IPS DF 4.7 (cell line): ENCODE results near the gene ADAM15.

Source experiments
- DNase-seq: peaks from one replicate; pipeline ENCODE4 v3.0.0-alpha.2; 2013; ENCODE audit warnings: low spot score; ENCODE audit errors: extremely low read depth

ADAM15 gene

DNA sequence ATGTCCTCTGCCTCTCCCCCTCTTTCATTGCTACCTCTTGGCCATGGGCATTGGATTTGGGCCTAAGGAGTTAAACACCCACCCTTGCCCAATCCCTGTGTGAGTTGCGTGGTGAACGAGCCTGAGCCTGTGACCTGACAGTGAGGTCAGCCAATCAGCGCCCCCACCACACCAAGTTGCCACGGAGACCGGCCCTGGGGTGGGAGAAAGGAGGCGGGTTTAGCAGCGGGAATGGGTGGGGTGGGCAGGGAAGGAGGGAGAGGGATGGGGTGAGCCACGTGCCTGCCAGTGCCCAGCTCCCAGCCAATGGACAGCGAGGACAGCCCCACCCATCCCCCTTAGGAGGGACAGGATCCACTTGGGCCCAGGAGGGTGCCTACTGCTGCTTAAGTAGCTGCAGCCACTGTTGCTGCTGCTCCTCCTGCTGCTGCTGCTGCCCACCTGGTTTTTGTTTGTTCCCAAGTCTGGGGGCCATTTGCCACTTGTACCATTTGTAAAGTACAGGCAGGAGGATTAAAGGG, 39.0 kb upstream of the ADAM15 start:
- no peak for DNase-seq

DNA sequence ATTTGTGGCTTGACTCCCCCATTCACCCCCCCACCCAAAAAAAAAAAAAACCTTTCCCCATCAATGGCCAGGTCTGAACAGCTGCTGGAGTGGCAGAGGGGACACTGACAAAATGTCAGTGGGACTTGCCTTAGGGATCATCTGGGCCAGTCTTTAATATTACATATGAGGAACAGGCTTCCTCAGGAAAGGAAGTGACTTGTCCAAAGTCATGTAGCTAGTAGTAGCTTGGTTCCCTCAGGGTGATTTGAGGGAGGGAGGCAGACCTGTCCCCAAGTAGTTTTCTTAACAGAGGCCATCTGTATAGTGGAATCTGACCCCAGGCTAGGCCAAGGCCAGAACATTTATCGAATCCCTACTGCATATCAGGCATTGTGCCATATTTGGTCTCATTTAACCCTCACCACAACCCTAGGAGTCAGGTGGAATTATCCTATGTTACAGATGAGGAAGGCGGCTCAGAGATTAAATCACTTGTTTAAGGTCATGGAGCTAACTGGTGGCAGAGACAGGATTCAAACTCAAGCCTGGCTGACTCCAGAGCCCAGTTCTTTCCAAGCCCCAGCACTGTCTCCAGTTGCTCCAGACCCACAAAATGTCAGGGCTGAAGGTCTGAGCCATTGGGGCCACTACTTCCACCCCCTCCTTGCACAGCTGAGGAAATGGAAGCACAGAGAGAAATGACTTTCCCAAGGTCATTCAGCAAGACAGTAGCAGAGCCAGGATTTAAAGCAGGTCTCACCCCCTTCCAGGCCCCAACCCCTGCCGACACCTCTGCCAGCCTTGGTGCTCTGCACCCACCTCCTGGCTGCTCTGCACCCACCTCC, 38.1 kb upstream of the ADAM15 start:
- DNase-seq: no peak

- DNase-seq: no peak
These were observed 37.5 kb upstream of the ADAM15 start for GRCh38 chr1:155013632-155014031.

- no peak for DNase-seq
These were observed 36.2 kb upstream of the ADAM15 start for GRCh38 chr1:155014709-155015508.

GRCh38 chr1:155015527-155016230, 35.4 kb upstream of the ADAM15 start:
- DNase-seq: no peak

GRCh38 chr1:155016231-155016831, 34.8 kb upstream of the ADAM15 start:
- DNase-seq: no peak

- DNase-seq: no peak
These were observed 33.8 kb upstream of the ADAM15 start for GRCh38 chr1:155017041-155017945.

DNA sequence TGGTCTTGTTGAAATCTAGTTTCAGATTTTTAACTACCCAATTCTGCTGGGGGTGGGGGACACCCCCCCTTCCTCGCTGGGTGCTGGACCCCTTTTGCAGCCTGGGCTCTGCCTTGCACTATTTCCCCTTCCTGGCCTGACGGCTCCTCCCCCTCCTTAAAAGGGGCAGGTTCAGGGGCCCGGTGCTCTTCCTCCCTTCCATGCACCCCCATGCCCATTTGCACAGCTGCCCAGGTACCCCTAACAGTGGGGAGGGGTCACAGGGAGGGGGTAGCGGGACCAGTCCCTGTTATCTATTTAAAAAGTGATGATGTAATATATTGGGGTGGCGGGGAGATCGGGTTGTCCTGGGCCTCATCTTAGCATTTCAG, 33.2 kb upstream of the ADAM15 start:
- no peak for DNase-seq

GRCh38 chr1:155018617-155019348, 32.3 kb upstream of the ADAM15 start:
- DNase-seq: no peak

DNA sequence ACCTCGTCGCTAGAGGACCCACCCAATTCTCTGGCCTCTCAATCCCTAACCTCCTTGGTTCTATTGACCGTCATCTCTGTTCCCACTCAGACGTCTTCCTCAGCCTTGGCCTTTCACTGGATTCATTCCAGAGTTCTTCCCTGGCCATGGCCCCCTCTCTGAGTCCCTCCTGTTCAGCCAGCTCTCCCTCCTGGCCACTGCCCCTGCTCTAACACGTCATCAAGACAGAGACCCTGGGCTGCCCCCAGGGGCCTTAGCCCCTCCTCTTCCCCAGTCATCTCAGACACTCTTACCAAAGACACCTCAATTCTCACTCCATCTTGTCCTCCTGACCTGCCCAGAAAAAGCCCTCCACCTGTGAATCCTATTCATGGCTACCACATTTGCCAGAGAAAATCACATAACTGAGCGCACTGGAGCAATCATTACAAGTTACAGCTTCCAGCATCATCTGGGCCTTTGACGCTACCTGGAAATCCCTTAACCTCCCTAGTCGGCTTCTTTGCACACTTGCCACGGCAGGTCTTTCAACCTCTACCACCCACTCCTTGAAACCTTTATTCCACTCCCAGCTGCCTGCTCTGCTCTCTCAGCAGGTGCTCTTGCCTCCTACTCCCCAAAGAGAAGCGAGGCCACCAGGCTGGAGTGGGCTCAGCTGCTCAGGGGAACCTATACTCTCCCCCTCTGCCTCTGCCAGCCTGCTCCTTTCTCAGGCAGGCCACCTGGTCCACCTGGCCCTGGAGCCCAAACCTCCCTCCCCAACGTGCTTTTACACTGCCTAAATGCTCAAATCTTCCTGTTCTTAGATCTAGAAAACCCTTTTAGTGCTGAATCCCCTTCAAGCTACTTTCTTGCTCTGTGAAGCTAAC, 31.5 kb upstream of the ADAM15 start:
- no peak for DNase-seq

DNA sequence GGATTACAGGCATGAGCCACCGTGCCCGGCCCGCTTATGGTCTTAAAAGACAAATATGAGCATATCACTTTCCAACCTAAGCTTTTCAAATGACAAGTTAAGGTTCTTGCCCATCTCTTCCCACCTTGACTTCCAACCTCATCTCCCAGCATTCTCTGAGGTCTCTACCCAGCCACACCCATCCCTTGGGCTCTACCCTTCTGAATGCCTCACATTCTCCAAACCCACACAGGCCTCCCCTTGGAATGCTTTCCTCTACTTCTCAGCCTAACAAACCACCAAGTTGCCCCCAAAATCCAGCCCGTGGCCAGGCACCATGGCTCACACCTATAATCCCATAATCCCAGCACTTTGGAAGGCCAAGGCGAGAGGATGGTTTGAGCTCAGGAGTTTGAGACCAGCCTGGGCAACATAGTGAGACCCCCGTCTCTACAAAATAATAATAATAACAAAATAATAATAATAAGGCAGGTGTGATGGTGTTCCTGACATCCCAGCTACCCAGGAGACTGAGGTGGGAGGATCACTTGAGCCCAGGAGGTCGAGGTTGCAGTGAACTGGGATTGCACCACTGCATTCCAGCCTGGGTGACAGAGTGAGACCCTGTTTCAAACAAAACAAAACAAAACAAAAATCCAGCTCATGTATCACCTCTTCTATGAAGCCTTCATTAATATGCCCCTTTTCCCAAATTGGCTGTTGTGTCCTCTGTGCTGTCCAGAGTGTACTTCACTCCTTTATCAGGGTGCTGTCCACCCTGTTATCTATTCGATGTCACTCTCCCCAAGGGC, 28.8 kb upstream of the ADAM15 start:
- DNase-seq: no peak

DNA sequence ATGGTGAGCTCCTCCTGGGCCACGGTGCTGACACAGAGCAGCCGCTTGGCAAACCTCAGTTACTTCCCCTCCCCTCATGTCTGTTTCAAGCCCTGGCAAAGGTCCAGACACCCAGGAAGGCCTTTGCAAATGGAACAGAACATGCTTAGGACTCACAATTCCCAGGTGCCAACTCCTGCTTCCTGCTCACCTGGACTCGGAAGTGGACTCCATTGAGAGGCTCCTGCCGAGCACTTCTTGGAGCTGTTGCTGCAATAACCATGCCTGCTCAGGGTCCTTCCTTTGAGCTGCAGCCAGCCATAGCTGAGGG, 28.2 kb upstream of the ADAM15 start:
- no peak for DNase-seq

GRCh38 chr1:155023627-155024026, 27.5 kb upstream of the ADAM15 start:
- no peak for DNase-seq

DNA sequence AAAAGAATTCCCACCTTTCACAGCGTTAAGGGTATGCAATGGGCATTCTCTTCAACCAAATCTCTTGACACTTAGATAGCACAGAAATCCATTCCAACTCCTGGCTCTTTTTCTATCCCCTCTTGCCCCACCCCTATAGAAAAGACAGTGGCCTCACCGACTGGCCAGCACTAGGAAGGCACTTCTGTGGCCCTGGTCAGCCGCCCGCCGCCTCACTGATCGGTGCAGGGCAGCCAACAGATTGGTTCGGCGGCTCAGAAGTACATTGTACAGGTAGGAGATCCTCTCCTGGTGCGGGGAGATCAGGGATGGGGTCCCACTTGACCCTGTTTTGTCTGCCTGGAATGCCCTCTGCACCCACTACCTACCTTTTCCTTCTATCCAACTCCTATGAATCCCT, 26.8 kb upstream of the ADAM15 start:
- no peak for DNase-seq

GRCh38 chr1:155026154-155026553, 25.0 kb upstream of the ADAM15 start:
- DNase-seq: no peak

DNA sequence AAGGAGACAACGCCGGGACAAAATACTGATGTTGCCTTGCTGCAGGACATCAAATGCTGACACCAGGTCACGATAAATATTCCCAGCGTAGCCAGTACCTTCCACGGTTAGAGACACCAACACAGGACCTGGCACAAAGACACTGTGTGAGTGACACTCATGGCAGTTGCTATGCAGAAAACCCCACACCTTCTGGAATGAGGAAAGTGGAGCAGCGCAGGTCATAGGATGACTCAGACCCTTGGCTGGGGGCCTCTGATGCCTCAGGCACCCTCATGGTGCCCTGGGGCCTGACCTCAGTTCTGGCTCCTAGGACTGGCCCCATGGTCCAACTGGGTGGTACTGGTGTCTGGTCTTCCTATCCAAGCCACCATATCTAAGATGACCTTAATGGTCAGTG, 24.5 kb upstream of the ADAM15 start:
- DNase-seq: no peak

DNA sequence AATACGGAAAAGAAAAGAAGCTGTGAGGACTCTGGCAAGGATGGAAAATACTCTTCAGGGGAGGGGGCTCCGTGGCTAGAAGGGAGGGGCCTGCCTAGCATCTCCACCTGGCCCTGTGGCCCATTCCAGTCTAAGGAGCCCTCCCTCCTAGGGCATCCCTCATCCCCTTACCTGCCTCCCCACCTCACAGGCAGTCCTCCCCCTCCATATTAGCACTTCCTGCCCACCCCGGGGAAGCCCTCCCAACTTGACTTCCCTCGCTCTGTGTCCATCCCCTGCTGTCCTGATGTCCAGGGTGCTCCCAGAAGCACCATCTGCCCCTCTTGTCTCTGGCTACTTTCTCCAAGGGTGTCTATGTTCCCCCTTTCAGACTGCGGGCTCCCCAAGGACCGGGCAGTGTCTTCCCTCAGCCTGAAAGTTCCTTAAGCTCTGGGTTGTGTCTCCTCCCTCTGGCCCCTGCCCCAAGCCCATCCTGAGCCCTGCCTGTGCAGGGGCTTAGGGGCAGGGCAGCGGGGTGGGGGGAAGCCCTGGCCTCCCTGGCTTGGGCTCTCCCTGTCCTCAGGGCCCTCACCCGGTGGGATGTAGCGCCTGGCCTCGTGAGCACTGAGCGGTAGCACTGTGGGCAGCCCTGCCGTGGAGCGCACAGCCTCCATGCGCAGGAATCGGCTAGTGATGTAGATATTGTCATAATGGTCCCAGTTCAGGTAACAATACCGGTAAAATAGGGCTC, 21.4 kb upstream of the ADAM15 start:
- DNase-seq: no peak
